Activated CD4-positive, alpha-beta T cell treated with anti-CD3 and anti-CD28 coated beads for 36 hours (primary cell): Measurements from ENCODE around the gene C19orf44. TPM values are rescaled to one million over a fixed set of nuclear protein-coding genes. Genes with fewer than 3 reads are reported as not detected.
"Not testable (repeated sequence)": the region's sequence is repeated elsewhere in the genome, so short reads cannot be mapped to it uniquely, and the experiment has no call there.

Source experiments
- ATAC-seq: fragments of 200-7000 bp; cut with Tn5 transposase; one replicate; pipeline ENCODE4 v1.10.0; 2021; ENCODE audit warnings: mild to moderate bottlenecking, moderate library complexity
- CTCF ChIA-PET: fragments of 350-600 bp; sonication (Branson Sonifier 250); formaldehyde crosslinking; loops from one replicate; lab custom pipeline; 2021; ENCODE audit warnings: antibody characterized with exemption; lab: Charles Lee
- POLR2A ChIA-PET: fragments of 350-600 bp; sonication (Branson Sonifier 250); formaldehyde crosslinking; loops from one replicate; lab custom pipeline; 2021; ENCODE audit warnings: antibody characterized with exemption, inconsistent platforms; lab: Charles Lee
- DNase-seq: peaks from one replicate; pipeline ENCODE4 v3.0.0-alpha.2; 2020
- H3K27ac Mint-ChIP-seq: one replicate; pipeline ENCODE4 v1.8.0; 2021; ENCODE audit warnings: mixed read lengths
- H3K27me3 Mint-ChIP-seq: one replicate; pipeline ENCODE4 v1.8.0; 2021; ENCODE audit warnings: mixed read lengths
- H3K36me3 Mint-ChIP-seq: one replicate; pipeline ENCODE4 v1.8.0; 2021; ENCODE audit warnings: low read depth, mixed read lengths
- H3K4me1 Mint-ChIP-seq: one replicate; pipeline ENCODE4 v1.8.0; 2021; ENCODE audit warnings: mixed read lengths
- H3K4me3 Mint-ChIP-seq: one replicate; pipeline ENCODE4 v1.8.0; 2021; ENCODE audit warnings: mild to moderate bottlenecking, moderate library complexity, mixed read lengths
- H3K9me3 Mint-ChIP-seq: one replicate; pipeline ENCODE4 v1.8.0; 2021; ENCODE audit warnings: low read depth, mixed read lengths
- intact Hi-C, 2 experiments: fragments of 100-400 bp; cut with DNase I in 1 of 2; cut with micrococcal nuclease in 1 of 2; formaldehyde crosslinking; loops; one replicate each; pipeline versions ENCODE4 v1.14.2 to v1.15.1; 2022 to 2024; cut with DNase I, micrococcal nuclease
- total RNA-seq, 2 experiments: library from RNA; stranded (reverse); gene quantifications; one replicate each; pipeline ENCODE4 v1.2.3, GENCODE V29; 2021

The C19orf44 gene
- total RNA-seq, 2 experiments from 2014 or later, result 2.9 to 4.0 TPM

DNA sequence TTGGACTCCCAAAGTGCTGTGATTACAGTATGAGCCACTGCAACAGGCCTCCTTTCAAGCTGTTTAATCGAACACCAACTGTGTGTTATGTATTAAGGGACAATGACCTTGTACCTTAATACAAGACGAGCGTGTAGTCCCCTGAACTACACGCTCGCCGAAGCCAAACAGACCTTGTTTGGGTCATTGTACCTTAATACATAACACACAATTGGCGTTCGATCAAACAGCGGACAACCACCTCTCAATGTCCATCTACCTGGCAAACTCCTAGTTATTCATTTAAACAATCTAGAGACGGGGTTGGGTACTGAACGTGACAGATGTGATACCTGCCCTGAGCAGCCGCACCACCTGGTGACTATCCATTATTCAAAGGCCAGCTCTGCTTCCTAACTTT, 44.8 kb downstream of the C19orf44 start:
- no peaks in the 10 kb centered on the region for H3K27me3 Mint-ChIP-seq
- ChIA-PET CTCF (interaction anchor here (0.6 kb wide), 1 partner anchor 34 kb away, joined by 3 read pairs; no protein-coding TSS in a partner anchor), POLR2A (no interaction called here)
- no peak for ATAC-seq
- no peak for DNase-seq
- peak overlapping the region; percentile 89 for H3K27ac Mint-ChIP-seq
- H3K4me3 Mint-ChIP-seq, result peak overlapping the region; percentile 98
- H3K36me3 Mint-ChIP-seq, result peaks cover 56% of the 10 kb centered on the region
- no peaks in the 10 kb centered on the region for H3K9me3 Mint-ChIP-seq
- peaks cover 60% of the 10 kb centered on the region for H3K4me1 Mint-ChIP-seq
- intact Hi-C loops, result loop anchor here in 1 of 2 experiments (5.0 kb wide), 2 partner anchors 344 to 766 kb away; partner anchors contain the start of genes AP1M1, DDA1 and MRPL34

DNA sequence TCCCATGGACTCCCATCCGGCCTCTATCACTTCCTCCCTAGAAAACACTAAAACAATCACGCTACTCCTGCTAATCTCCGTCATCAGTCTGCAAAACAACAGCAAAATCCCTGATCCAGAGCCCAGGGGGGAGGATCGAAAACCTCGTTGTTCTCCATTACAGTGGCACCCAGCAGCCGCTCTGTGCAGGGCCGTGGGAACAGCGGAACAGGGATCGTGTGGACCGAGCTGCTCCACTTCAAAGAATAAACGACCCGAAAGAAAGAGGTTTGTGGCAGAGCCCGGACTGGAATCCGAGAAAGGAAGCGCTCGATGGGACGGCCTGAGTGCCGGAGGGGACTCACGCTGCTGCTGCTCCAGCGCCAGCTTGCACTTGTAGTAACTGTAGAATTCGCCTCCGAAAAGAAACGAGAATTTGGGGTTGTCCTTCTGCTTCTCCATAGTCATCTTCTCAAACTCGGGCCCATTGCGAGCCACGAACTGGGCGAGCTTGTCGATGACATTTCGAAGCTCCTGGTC, 45.4 kb downstream of the C19orf44 start:
- POLR2A ChIA-PET, result interaction anchor here (0.6 to 2.5 kb wide), 2 partner anchors 43 to 128 kb away, joined by 3 to 9 read pairs; no protein-coding TSS in a partner anchor
- Mint-ChIP-seq H3K4me1 (peaks cover 62% of the 10 kb centered on the region), H3K4me3 (peak overlapping the region; percentile 98), H3K27ac (peak overlapping the region; percentile 89), H3K9me3 (no peaks in the 10 kb centered on the region), H3K27me3 (no peaks in the 10 kb centered on the region), H3K36me3 (peaks cover 50% of the 10 kb centered on the region)
- ATAC-seq (peak; percentile 2), DNase-seq (no peak)
- intact Hi-C loops, result loop anchor here (1.0 to 5.0 kb wide), 12 partner anchors 31 to 766 kb away; partner anchors contain the start of genes C19orf44 (in 2 of the 2), CALR3 (in 2 of the 2), MED26 (in 2 of the 2) and SLC35E1 (in 2 of the 2)
- CTCF ChIA-PET, result interaction anchor here (0.7 kb wide), 2 partner anchors 25 to 65 kb away, joined by 3 to 4 read pairs; no protein-coding TSS in a partner anchor

DNA sequence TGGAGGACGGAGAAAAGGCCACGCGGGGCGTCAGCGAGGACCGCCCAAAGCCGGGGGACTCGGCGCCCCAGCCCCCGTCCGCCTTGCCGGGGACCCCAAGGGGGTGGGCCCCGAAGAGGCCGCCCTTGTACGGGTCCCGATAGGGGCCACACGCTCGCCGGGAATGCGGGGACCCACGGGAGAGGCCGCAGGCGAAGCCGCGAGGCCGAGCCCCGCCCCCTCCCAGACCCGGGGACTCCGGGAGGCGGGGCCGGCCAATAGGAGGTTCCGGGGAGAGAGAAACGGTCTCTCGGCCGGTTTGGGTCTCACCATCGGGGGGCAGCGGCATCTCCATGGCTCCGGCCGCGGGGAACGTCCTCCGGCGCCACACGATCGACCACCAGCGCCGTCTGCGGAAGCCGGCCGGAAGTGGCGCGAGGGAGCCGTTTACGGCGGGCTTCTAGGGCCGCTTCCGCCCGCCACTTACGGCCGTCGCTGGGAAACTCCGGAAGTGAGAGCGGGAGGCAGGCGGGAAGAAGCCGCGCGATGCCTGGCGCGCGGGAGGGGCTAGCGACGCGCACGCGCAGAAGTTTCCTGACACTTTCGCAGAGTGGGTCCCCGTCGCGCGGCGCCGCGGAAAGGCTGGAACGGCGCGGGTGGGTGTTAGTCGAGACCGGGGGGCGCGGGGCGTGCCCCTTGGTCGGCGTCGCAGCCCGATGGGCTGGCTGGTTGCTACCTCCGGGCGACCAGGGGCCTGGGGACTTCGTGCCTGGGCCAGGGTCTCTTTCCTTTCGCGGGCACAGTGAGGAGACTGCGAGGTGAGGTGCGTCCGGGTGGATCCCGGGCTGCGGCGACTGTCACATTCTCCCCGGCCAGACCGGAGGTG, 46.1 kb downstream of the C19orf44 start, which contains the start of gene CHERP:
Gene CHERP, minus strand, starts transcription at position 393 of the 865 bp plus-strand sequence. Its CDS starts 59 bp downstream, at position 334.
- ChIA-PET CTCF (interaction anchor here (0.5 to 0.7 kb wide), 4 partner anchors 25 to 146 kb away, joined by 3 to 4 read pairs (median 3); partner anchors contain the start of gene SLC35E1), POLR2A (interaction anchor here (0.6 to 2.5 kb wide), 2 partner anchors 42 to 129 kb away, joined by 3 to 9 read pairs; no protein-coding TSS in a partner anchor)
- ATAC-seq, result peak; percentile 85
- H3K9me3 Mint-ChIP-seq, result no peaks in the 10 kb centered on the region
- peak within 1 kb of the TSS; percentile 98 for H3K4me3 Mint-ChIP-seq
- peaks cover 44% of the 10 kb centered on the region for H3K36me3 Mint-ChIP-seq
- intact Hi-C loops, result loop anchor here (1.0 to 5.0 kb wide), 12 partner anchors 30 to 765 kb away; partner anchors contain the start of genes C19orf44 (in 2 of the 2), CALR3 (in 2 of the 2), MED26 (in 2 of the 2) and SLC35E1 (in 2 of the 2)
- peak within 1 kb of the TSS; percentile 94 for H3K27ac Mint-ChIP-seq
- no peaks in the 10 kb centered on the region for H3K27me3 Mint-ChIP-seq
- H3K4me1 Mint-ChIP-seq, result peaks cover 63% of the 10 kb centered on the region
- peak; percentile 97 for DNase-seq

DNA sequence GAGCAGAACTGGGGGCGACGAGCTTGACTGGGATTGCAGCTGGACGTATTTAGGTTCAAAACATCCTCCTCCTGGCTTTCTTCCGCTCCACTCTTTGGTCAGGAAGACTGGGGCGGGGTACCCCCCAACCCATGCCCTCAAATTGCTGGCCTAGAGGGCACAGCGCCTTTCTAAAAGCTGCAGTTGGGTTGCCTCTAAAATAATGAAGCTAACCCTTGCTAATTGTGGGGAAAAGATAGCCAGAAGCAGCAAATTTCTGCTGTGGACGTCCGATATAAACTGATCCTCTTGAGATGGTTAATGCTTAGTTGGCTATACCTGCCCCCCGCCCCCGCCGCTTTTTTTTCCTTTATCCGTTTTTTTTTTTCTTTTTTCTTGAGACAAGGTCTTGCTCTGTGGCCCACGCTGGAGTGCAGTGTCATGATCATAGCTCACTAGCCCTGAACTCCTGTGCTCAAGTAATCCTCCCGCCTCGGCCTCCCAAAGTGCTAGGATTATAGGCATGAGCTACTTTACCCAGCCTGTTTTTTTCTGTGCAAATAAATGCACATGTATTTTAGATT, 46.8 kb downstream of the C19orf44 start:
- peak overlapping the region; percentile 94 for H3K27ac Mint-ChIP-seq
- ChIA-PET POLR2A (interaction anchor here (0.7 to 2.5 kb wide), 2 partner anchors 29 to 42 kb away, joined by 4 to 9 read pairs; partner anchors contain the start of gene SLC35E1), CTCF (interaction anchor here (0.5 to 0.7 kb wide), 3 partner anchors 29 to 1972 kb away, joined by 3 to 4 read pairs (median 3); partner anchors contain the start of gene SLC35E1)
- peak overlapping the region; percentile 98 for H3K4me3 Mint-ChIP-seq
- DNase-seq (peak; percentile 41), ATAC-seq (no peak)
- peaks cover 37% of the 10 kb centered on the region for H3K36me3 Mint-ChIP-seq
- no peaks in the 10 kb centered on the region for H3K27me3 Mint-ChIP-seq
- H3K4me1 Mint-ChIP-seq, result peaks cover 57% of the 10 kb centered on the region
- intact Hi-C loops, result loop anchor here (1.0 to 5.0 kb wide), 12 partner anchors 29 to 764 kb away; partner anchors contain the start of genes C19orf44 (in 2 of the 2), CALR3 (in 2 of the 2), MED26 (in 2 of the 2) and SLC35E1 (in 2 of the 2)
- H3K9me3 Mint-ChIP-seq, result no peaks in the 10 kb centered on the region

DNA sequence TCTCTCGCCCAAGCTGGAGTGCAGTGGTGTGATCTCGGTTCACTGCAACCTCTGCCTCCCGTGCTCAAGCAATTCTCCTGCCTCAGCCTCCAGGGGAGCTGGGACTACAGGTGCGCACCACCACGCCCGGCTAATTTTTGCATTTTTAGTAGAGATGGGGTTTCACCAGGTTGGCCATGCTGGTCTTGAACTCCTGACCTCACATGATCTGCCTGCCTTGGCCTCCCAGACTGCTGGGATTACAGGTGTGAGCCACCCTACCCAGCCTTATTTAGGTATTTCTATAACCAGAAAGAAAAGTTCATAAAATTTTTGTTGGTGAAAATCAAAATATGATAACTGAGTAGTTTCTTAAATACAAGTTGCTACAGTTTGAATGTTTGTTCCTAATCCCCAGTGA, 47.5 kb downstream of the C19orf44 start:
- Mint-ChIP-seq H3K4me3 (peak overlapping the region; percentile 98), H3K27ac (peak overlapping the region; percentile 94), H3K36me3 (peaks cover 31% of the 10 kb centered on the region), H3K4me1 (peaks cover 51% of the 10 kb centered on the region)
- intact Hi-C loops, result loop anchor here (2.0 to 5.0 kb wide), 3 partner anchors 85 to 764 kb away; partner anchors contain the start of genes AP1M1 (in 1 of the 2), DDA1 (in 1 of the 2), MED26 (in 1 of the 2) and MRPL34 (in 1 of the 2)
- CTCF ChIA-PET, result interaction anchor here (0.6 to 0.7 kb wide), 2 partner anchors 95 to 161 kb away, joined by 3 to 4 read pairs; no protein-coding TSS in a partner anchor
- not testable (repeated sequence) for H3K9me3 Mint-ChIP-seq, H3K27me3 Mint-ChIP-seq, ATAC-seq, DNase-seq
- POLR2A ChIA-PET, result interaction anchor here (0.7 to 2.5 kb wide), 2 partner anchors 28 to 41 kb away, joined by 4 to 9 read pairs; partner anchors contain the start of gene SLC35E1

DNA sequence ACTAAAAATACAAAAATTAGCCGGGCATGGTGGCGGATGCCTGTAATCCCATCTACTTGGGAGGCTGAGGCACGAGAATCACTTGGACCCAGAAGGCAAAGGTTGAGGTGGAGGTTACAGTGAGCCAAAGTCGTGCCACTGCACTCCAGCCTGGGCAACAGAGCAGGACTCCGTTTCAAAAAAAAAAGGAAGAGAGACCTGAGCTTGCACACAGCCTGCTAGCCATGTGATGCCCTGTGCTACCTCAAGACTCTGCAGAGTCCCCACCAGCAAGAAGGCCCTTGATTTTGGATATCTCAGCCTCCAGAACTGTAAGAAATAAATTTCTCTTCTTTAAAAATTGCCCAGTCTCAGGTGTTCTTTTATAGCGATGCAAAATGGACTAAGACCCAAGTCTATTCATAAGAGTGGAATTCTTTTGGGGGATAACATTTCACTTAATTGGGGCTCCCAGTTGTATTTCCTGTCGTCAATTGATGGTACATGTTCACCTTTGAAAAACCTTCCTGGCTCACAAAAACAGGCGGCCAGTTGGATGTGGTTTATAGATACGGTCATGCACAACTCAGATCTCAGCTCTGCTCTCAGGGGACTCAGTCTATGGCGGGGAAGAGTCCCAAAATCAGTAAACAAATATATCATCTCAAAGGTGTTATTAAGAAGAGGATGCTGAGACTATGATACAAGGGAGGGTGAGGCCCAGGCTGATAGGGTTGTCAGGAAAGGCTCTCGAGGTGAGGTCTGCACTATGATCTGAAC, 48.5 kb downstream of the C19orf44 start:
- Mint-ChIP-seq H3K27ac (peak overlapping the region; percentile 37), H3K27me3 (no peaks in the 10 kb centered on the region), H3K4me3 (peak overlapping the region; percentile 37), H3K4me1 (peaks cover 47% of the 10 kb centered on the region), H3K9me3 (no peaks in the 10 kb centered on the region), H3K36me3 (peaks cover 25% of the 10 kb centered on the region)
- no peak for ATAC-seq
- ChIA-PET POLR2A (interaction anchor here (0.6 kb wide), 1 partner anchor 84 kb away, joined by 5 read pairs; the partner anchor contains the start of gene MED26), CTCF (interaction anchor here (0.6 kb wide), 1 partner anchor 125 kb away, joined by 5 read pairs; no protein-coding TSS in a partner anchor)
- DNase-seq, result no peak
- intact Hi-C loops, result loop anchor here in 1 of 2 experiments (5.0 kb wide), 2 partner anchors 347 to 763 kb away; partner anchors contain the start of genes AP1M1, DDA1 and MRPL34

DNA sequence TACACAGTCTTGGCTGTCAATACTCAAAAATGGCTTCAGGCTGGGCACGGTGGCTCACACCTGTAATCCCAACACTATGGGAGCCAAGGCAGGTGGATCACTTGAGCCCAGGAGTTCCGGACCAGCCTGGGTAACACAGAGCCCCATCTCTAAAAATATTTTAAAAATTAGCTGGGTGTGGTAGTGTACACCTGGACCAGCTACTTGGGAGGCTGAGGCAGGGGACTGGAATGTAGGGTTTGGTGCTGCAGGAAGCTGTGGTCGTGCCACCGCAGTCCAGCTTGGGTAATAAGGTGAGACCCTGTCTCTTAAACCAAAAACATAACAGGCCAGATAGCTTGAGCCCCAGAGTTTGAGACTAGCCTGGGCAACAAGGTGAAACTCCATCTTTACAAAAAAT, 52.8 kb downstream of the C19orf44 start:
- no peak overlapping the region for H3K4me3 Mint-ChIP-seq
- intact Hi-C loops, result no loop called here
- ATAC-seq, result no peak
- H3K4me1 Mint-ChIP-seq, result peaks cover 28% of the 10 kb centered on the region
- ChIA-PET CTCF (no interaction called here), POLR2A (interaction anchor here (0.7 kb wide), 1 partner anchor 1134 kb away, joined by 4 read pairs; no protein-coding TSS in a partner anchor)
- no peaks in the 10 kb centered on the region for H3K9me3 Mint-ChIP-seq
- H3K27ac Mint-ChIP-seq, result no peak overlapping the region
- no peak for DNase-seq
- no peaks in the 10 kb centered on the region for H3K27me3 Mint-ChIP-seq
- peaks cover 34% of the 10 kb centered on the region for H3K36me3 Mint-ChIP-seq

DNA sequence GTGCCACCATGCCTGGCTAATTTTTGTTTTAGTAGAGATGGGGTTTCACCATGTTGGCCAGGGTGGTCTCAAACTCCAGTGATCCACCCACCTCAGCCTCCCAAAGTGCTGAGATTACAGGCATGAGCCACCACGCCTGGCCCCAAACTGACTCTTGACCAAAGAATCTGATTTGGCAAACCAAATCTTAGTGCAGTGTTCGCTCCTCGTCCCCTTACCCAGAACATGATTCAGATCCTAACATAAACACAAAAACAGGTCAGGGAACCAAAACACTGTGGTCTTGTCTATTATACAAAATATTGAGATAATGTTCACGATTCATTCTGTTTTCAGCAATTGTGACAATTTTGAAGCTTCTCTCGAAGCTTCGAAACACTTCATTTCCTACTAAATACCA, 55.7 kb downstream of the C19orf44 start:
- intact Hi-C loops, H3K9me3 Mint-ChIP-seq, H3K27ac Mint-ChIP-seq, H3K27me3 Mint-ChIP-seq, ATAC-seq, POLR2A ChIA-PET, H3K4me3 Mint-ChIP-seq, DNase-seq: not testable (repeated sequence)
- Mint-ChIP-seq H3K36me3 (peaks cover 41% of the 10 kb centered on the region), H3K4me1 (peaks cover 13% of the 10 kb centered on the region)
- CTCF ChIA-PET, result interaction anchor here (0.7 kb wide), 1 partner anchor 17 kb away, joined by 3 read pairs; no protein-coding TSS in a partner anchor

DNA sequence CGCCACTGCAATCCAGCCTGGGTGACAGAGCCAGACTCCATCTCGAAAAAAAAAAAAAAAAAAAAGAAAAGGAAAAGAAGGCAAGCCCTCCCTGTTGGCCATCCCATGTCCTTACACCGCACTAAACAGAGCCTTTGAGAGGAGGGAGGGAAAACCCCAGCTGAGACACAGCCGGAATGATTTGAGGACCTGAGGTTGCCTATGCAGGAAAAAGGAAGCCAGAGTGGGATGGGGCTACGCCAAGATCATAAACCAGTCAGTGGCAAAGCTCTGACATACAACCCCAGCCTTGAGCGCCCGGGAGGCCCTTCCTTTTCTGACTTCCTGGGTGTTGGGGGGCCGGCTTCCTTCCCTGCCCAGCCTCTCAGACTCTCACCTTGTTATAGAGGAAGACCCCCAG, 58.6 kb downstream of the C19orf44 start:
- Mint-ChIP-seq H3K27ac (no peak overlapping the region), H3K4me1 (peaks cover 7% of the 10 kb centered on the region), H3K27me3 (no peaks in the 10 kb centered on the region), H3K4me3 (no peak overlapping the region), H3K36me3 (peaks cover 52% of the 10 kb centered on the region), H3K9me3 (no peaks in the 10 kb centered on the region)
- ATAC-seq, result no peak
- no peak for DNase-seq
- intact Hi-C loops, result no loop called here
- POLR2A ChIA-PET, result no interaction called here
- CTCF ChIA-PET, result no interaction called here
